Activated naive CD8-positive, alpha-beta T cell treated with anti-CD3 and anti-CD28 coated beads for 36 hours (primary cell): ENCODE results near the gene KLHL29. TPM values are rescaled to one million over a fixed set of nuclear protein-coding genes. Genes with fewer than 3 reads are reported as not detected.
"Not testable (repeated sequence)": the region's sequence is repeated elsewhere in the genome, so short reads cannot be mapped to it uniquely, and the experiment has no call there.

Source experiments
- DNase-seq: peaks from one replicate; pipeline ENCODE4 v3.0.0; 2021
- H3K27ac Mint-ChIP-seq: one replicate; pipeline ENCODE4 v1.8.0; 2022; ENCODE audit warnings: mild to moderate bottlenecking, moderate library complexity, mixed read lengths
- H3K27me3 Mint-ChIP-seq: one replicate; pipeline ENCODE4 v1.8.0; 2022; ENCODE audit warnings: mild to moderate bottlenecking, mixed read lengths
- H3K36me3 Mint-ChIP-seq: one replicate; pipeline ENCODE4 v1.8.0; 2021; ENCODE audit warnings: mild to moderate bottlenecking, mixed read lengths
- H3K4me1 Mint-ChIP-seq: one replicate; pipeline ENCODE4 v1.8.0; 2021; ENCODE audit warnings: mixed read lengths
- H3K4me3 Mint-ChIP-seq: one replicate; pipeline ENCODE4 v1.8.0; 2022; ENCODE audit warnings: mild to moderate bottlenecking, moderate library complexity, mixed read lengths
- H3K9me3 Mint-ChIP-seq: one replicate; pipeline ENCODE4 v1.8.0; 2022; ENCODE audit warnings: mixed read lengths
- total RNA-seq, 2 experiments: library from RNA; stranded (reverse); gene quantifications; one replicate each; pipeline ENCODE4 v1.2.3, GENCODE V29; 2021

Gene KLHL29
- total RNA-seq: 1 to 10 TPM; 1.2 to 1.5 TPM

DNA sequence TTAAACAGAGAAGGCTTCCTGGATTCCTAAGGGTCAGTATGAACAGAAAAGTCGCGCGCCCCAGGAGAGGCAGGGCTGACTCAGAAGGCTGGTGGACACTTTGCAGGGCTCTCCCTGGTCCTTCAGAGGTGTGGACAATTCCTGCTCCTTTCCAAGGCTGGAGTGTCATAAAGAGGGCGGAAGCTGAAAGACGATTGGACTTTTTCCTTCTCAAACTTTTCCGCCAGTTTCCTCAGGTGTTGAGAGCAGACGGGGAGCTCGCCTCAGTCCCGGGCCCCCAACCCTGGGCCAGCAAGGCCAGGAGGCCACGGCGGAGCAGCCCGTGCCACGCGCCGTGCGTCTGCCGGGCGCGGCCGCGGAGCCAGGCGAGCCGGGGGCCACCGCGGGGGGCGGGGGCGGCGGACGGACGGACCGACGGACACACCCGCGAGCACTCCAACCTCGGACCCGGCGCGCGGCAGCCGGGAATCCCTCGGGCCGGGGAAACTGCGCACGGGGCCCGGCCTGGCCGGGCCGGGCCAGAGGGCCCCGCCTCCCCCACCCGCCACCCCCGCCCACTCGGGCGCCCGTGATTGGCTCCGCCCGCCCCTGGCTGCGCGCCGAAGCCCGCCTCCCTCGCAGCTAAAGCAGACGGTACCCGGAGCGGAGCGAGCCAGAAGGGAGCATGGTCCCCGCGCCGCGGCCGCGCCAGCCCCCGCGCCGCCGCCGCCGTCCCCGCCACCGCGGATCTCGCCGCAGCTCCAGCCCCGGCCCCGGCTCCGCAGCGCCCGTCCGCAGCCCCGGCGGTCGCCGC lies at the start of gene KLHL29:
Gene KLHL29, plus strand, starts transcription at position 629 of the 793 bp plus-strand sequence. CDS start 177,018 bp downstream, outside the sequence.
- DNase-seq: peak; percentile 74
- Mint-ChIP-seq H3K36me3 (no peaks in the 10 kb centered on the region), H3K9me3 (no peaks in the 10 kb centered on the region), H3K4me1 (peaks cover 28% of the 10 kb centered on the region), H3K4me3 (peak within 1 kb of the TSS; percentile 65), H3K27me3 (peaks cover 65% of the 10 kb centered on the region), H3K27ac (no peak within 1 kb of the TSS)

- H3K36me3 Mint-ChIP-seq: no peaks in the 10 kb centered on the region
Measured at GRCh38 chr2:23335550-23335949, 49.4 kb upstream of the KLHL29 start.

DNA sequence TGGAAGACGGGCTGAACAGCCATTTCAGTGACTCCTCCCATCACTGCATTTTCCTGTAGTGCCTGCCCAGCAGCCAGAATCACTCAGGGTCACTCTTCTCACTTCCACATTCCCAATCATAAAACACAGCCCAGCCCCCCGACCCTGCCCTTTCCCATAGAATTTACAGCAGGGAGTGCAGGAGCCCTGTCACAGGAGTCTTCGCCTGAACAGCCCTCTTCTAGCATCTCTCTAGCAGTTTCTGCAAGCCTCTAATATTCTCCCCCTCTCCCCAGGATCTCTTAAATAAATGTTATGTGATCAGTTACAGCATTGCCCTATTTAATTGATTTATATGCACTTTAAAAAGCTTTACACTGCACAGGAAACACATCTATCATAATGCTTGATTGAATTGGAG lies 42.9 kb upstream of the KLHL29 start:
- Mint-ChIP-seq H3K4me3 (no peak overlapping the region), H3K27ac (no peak overlapping the region), H3K4me1 (no peaks in the 10 kb centered on the region), H3K27me3 (no peaks in the 10 kb centered on the region), H3K36me3 (no peaks in the 10 kb centered on the region), H3K9me3 (no peaks in the 10 kb centered on the region)
- DNase-seq: no peak

More at GRCh38 chr2:23335550-23335949, 49.4 kb upstream of the KLHL29 start:
- H3K27ac Mint-ChIP-seq: no peak overlapping the region
- H3K27me3 Mint-ChIP-seq: peaks cover 5% of the 10 kb centered on the region
- no peak for DNase-seq
- H3K4me3 Mint-ChIP-seq: no peak overlapping the region
- no peaks in the 10 kb centered on the region for H3K4me1 Mint-ChIP-seq
- no peaks in the 10 kb centered on the region for H3K9me3 Mint-ChIP-seq

DNA sequence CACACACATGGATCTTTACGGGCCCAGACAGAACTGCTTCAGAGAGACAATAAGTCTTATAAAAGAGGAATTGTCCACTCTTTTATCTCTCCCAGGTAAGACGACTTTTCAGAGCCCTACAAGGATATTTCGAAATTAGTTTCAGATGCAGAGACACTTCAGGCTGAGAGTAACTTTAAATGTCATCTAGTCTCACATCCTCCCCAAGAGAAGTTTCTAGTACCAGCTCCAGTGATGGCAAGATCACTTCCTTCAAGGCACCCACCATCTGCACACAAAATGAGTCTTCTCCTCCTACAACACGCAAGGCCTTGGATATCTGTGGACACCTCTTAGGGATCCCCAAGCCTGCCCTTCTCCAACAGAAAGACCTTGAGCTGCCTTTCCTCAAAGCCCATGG lies 39.0 kb upstream of the KLHL29 start:
- Mint-ChIP-seq H3K9me3 (no peaks in the 10 kb centered on the region), H3K36me3 (no peaks in the 10 kb centered on the region), H3K27me3 (no peaks in the 10 kb centered on the region), H3K4me1 (no peaks in the 10 kb centered on the region), H3K27ac (no peak overlapping the region), H3K4me3 (no peak overlapping the region)
- DNase-seq: no peak

DNA sequence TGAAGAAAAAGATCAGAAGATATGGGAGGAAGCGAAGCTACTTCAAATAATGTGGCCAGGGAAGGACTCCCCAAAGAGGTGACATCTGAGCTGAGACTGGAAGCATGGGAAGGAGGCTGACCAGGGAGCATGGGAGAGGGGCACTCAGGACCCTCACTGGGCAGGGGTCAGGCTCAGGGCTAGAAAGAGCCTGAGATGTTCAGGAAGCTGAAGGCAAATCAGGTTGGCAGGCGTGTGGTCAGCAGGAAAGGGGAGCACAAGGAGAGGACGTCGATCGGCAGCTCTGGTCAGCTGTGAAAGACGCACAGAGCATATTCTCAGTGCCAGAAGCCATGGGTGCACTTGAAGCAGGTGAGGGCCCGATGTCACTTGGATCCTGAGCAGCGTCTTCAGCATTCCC lies 38.2 kb upstream of the KLHL29 start:
- Mint-ChIP-seq H3K27ac (no peak overlapping the region), H3K36me3 (no peaks in the 10 kb centered on the region), H3K4me3 (no peak overlapping the region), H3K27me3 (no peaks in the 10 kb centered on the region), H3K9me3 (no peaks in the 10 kb centered on the region), H3K4me1 (no peaks in the 10 kb centered on the region)
- no peak for DNase-seq

DNA sequence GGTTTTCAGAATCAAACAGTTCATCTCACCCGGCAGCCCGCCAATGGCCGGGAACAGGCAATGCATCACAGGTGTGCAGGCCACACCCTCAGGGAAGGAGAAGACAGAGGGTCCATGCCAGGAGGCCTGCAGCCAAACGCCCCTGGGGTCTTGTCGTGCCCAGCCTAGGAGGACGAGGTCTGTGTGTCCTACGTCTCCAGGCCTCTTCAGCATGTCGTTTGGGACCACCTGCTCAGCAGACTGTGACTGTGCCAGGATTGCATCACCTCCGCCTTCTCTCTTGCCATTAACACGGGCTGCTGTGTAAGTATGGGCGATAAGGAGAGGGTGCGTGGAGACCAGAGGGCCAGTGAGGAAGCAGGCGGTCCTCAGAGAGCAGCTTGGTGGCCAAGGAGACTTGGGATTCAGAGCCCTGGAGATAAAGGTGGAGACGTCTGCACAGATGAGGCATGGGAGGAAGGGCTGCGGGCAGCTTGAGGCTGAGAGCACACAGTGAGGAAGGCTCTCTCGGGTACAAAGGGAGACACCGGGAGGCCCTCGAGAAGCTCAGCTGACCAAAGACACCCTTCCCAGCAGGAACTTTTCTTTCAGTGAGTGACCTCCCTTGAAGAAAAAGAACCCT lies 37.4 kb upstream of the KLHL29 start:
- Mint-ChIP-seq H3K4me3 (no peak overlapping the region), H3K9me3 (no peaks in the 10 kb centered on the region), H3K27me3 (peaks cover 8% of the 10 kb centered on the region), H3K36me3 (no peaks in the 10 kb centered on the region), H3K27ac (no peak overlapping the region), H3K4me1 (no peaks in the 10 kb centered on the region)
- DNase-seq: no peak

GRCh38 chr2:23348093-23348481 lies 36.9 kb upstream of the KLHL29 start:
- not testable (repeated sequence) for H3K4me1 Mint-ChIP-seq, DNase-seq, H3K9me3 Mint-ChIP-seq, H3K4me3 Mint-ChIP-seq, H3K27ac Mint-ChIP-seq, H3K36me3 Mint-ChIP-seq
- peaks cover 10% of the 10 kb centered on the region for H3K27me3 Mint-ChIP-seq

DNA sequence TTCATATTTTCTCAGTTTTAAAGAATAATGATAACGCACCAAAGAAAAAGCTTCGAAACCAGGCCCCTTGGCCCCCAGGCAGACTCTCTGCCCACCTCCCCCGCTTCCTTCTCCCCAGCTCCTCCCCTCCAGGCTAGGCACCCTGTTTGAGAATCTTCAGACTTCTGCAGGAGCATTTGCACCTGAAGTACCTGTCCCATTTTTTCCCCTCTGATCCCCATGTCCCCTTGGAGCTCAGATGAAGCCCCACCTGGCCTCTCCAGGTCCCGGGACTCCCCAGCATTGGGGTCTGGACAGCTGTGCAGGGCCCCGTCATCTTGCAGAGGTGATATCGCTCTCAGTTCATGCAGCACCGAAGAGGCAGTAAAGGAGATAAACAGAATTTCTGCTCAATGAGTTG lies 35.5 kb upstream of the KLHL29 start:
- H3K4me1 Mint-ChIP-seq: no peaks in the 10 kb centered on the region
- peaks cover 23% of the 10 kb centered on the region for H3K27me3 Mint-ChIP-seq
- no peak overlapping the region for H3K4me3 Mint-ChIP-seq
- no peak overlapping the region for H3K27ac Mint-ChIP-seq
- DNase-seq: no peak
- no peaks in the 10 kb centered on the region for H3K36me3 Mint-ChIP-seq
- H3K9me3 Mint-ChIP-seq: no peaks in the 10 kb centered on the region

- H3K27ac Mint-ChIP-seq: no peak overlapping the region
- H3K4me3 Mint-ChIP-seq: no peak overlapping the region
- DNase-seq: no peak
- H3K4me1 Mint-ChIP-seq: no peaks in the 10 kb centered on the region
- peaks cover 24% of the 10 kb centered on the region for H3K27me3 Mint-ChIP-seq
- no peaks in the 10 kb centered on the region for H3K36me3 Mint-ChIP-seq
- no peaks in the 10 kb centered on the region for H3K9me3 Mint-ChIP-seq
Measured at GRCh38 chr2:23350041-23350791, 34.8 kb upstream of the KLHL29 start.

GRCh38 chr2:23350792-23351355 lies 34.1 kb upstream of the KLHL29 start:
- no peak overlapping the region for H3K27ac Mint-ChIP-seq
- H3K27me3 Mint-ChIP-seq: peaks cover 24% of the 10 kb centered on the region
- no peaks in the 10 kb centered on the region for H3K9me3 Mint-ChIP-seq
- H3K36me3 Mint-ChIP-seq: no peaks in the 10 kb centered on the region
- H3K4me1 Mint-ChIP-seq: no peaks in the 10 kb centered on the region
- DNase-seq: no peak
- H3K4me3 Mint-ChIP-seq: no peak overlapping the region

GRCh38 chr2:23351388-23352141 lies 33.4 kb upstream of the KLHL29 start:
- Mint-ChIP-seq H3K27me3 (peaks cover 24% of the 10 kb centered on the region), H3K9me3 (no peaks in the 10 kb centered on the region), H3K36me3 (no peaks in the 10 kb centered on the region), H3K4me3 (no peak overlapping the region), H3K27ac (no peak overlapping the region), H3K4me1 (no peaks in the 10 kb centered on the region)
- peak; percentile 69 for DNase-seq

- Mint-ChIP-seq H3K9me3 (no peaks in the 10 kb centered on the region), H3K4me3 (no peak overlapping the region), H3K4me1 (no peaks in the 10 kb centered on the region)
Measured at GRCh38 chr2:23354554-23354953, 30.4 kb upstream of the KLHL29 start.

GRCh38 chr2:23355001-23355400 lies 30.0 kb upstream of the KLHL29 start:
- H3K36me3 Mint-ChIP-seq: no peaks in the 10 kb centered on the region
- no peak overlapping the region for H3K27ac Mint-ChIP-seq
- no peak for DNase-seq
- H3K4me1 Mint-ChIP-seq: no peaks in the 10 kb centered on the region
- no peaks in the 10 kb centered on the region for H3K9me3 Mint-ChIP-seq
- H3K4me3 Mint-ChIP-seq: no peak overlapping the region
- peaks cover 30% of the 10 kb centered on the region for H3K27me3 Mint-ChIP-seq

More at GRCh38 chr2:23354554-23354953, 30.4 kb upstream of the KLHL29 start:
- H3K27me3 Mint-ChIP-seq: peaks cover 30% of the 10 kb centered on the region
- no peaks in the 10 kb centered on the region for H3K36me3 Mint-ChIP-seq
- DNase-seq: no peak
- H3K27ac Mint-ChIP-seq: no peak overlapping the region

- no peak overlapping the region for H3K27ac Mint-ChIP-seq
- H3K4me1 Mint-ChIP-seq: no peaks in the 10 kb centered on the region
- DNase-seq: no peak
- H3K4me3 Mint-ChIP-seq: no peak overlapping the region
- H3K27me3 Mint-ChIP-seq: peaks cover 30% of the 10 kb centered on the region
- H3K36me3 Mint-ChIP-seq: no peaks in the 10 kb centered on the region
- H3K9me3 Mint-ChIP-seq: no peaks in the 10 kb centered on the region
Measured at GRCh38 chr2:23356711-23357110, 28.3 kb upstream of the KLHL29 start.
